Spleen (tissue), 7 donors: ENCODE results near the gene BABAM2.

Source experiments
- CTCF ChIP-seq, 11 experiments: fragments of 200-600 bp in 7 of 11; fragments of 450-650 bp in 4 of 11; sonication (generic) in 4 of 11; IDR thresholded peaks in 8 of 11; conservative IDR thresholded peaks in 3 of 11; 1 replicate in 7 of 11; 2 replicates in 4 of 11; pipeline versions ENCODE4 v1.4.0 to v1.8.0; 2016 to 2021; ENCODE audit warnings: antibody characterized with exemption in 11 of 11, inconsistent platforms in 4 of 11, mild to moderate bottlenecking in 1 of 11
- POLR2A ChIP-seq, 3 donors: fragments of 450-650 bp; IDR thresholded peaks; one replicate each; pipeline ENCODE4 v1.5.1; 2017; ENCODE audit warnings: antibody characterized with exemption in 3 of 3, mild to moderate bottlenecking in 1 of 3
- donor health status: DM: no; HTN: no; CAD: no; lungs with moderate emphysema.
- donor health status: DM: no; HTN: no; CAD: no.
- donor health status: DM: no; HTN: no; CAD: no.

- TF ChIP-seq CTCF (IDR thresholded peaks at IDR 0.05 in 8 of 11, conservative IDR thresholded peaks at IDR 0.05 in 3 of 11) (no peak), POLR2A (IDR thresholded peaks at IDR 0.05) (no peak)
Measured at GRCh38 chr2:28370354-28370753, 479.8 kb downstream of the BABAM2 start.
